Measurements from ENCODE around the gene C17orf100. TPM values are rescaled to one million over a fixed set of nuclear protein-coding genes. Genes with fewer than 3 reads are reported as not detected.

The C17orf100 gene
- total and polyA plus RNA-seq, 2 experiments from 2014 or later = 2.4 to 7.1 TPM

- H3K27ac ChIP-seq = no peak overlapping the region
- H3K4me1 ChIP-seq (ENCODE audit: low read depth) = no peaks in the 10 kb centered on the region
- peaks cover 4% of the 10 kb centered on the region for H3K27me3 ChIP-seq
- H3K4me3 ChIP-seq = no peak overlapping the region
- no peaks in the 10 kb centered on the region for H3K36me3 ChIP-seq
- TF ChIP-seq CTCF (IDR thresholded peaks at IDR 0.05; ENCODE audit: low read depth, low read length) = no peak
- H3K9me3 ChIP-seq (ENCODE audit: low read depth) = no peaks in the 10 kb centered on the region
- DNase-seq (ENCODE audit: low read depth in 1 of 2, low spot score in 1 of 2) = no peak
Measured at GRCh38 chr17:6668219-6668618, 16.7 kb downstream of the C17orf100 start.

- Histone ChIP-seq H3K27me3 (no peaks in the 10 kb centered on the region), H3K4me3 (no peak overlapping the region), H3K9me3 (ENCODE audit: low read depth) (no peaks in the 10 kb centered on the region), H3K4me1 (ENCODE audit: low read depth) (no peaks in the 10 kb centered on the region), H3K36me3 (no peaks in the 10 kb centered on the region), H3K27ac (no peak overlapping the region)
- DNase-seq (ENCODE audit: low read depth in 1 of 2, low spot score in 1 of 2) = no peak
- TF ChIP-seq CTCF (IDR thresholded peaks at IDR 0.05; ENCODE audit: low read depth, low read length) = no peak
Measured at GRCh38 chr17:6668727-6669425, 17.3 kb downstream of the C17orf100 start.

- Histone ChIP-seq H3K27me3 (no peaks in the 10 kb centered on the region), H3K36me3 (no peaks in the 10 kb centered on the region), H3K4me3 (no peak overlapping the region), H3K9me3 (ENCODE audit: low read depth) (no peaks in the 10 kb centered on the region), H3K4me1 (ENCODE audit: low read depth) (no peaks in the 10 kb centered on the region), H3K27ac (no peak overlapping the region)
- no peak for TF ChIP-seq CTCF (IDR thresholded peaks at IDR 0.05; ENCODE audit: low read depth, low read length)
- no peak for DNase-seq (ENCODE audit: low read depth in 1 of 2, low spot score in 1 of 2)
Measured at GRCh38 chr17:6669479-6670212, 18.1 kb downstream of the C17orf100 start.

GRCh38 chr17:6670571-6670970 lies 19.0 kb downstream of the C17orf100 start:
- no peaks in the 10 kb centered on the region for H3K9me3 ChIP-seq (ENCODE audit: low read depth)
- H3K36me3 ChIP-seq = no peaks in the 10 kb centered on the region
- H3K27me3 ChIP-seq = no peaks in the 10 kb centered on the region
- no peak for DNase-seq (ENCODE audit: low read depth in 1 of 2, low spot score in 1 of 2)
- no peak overlapping the region for H3K4me3 ChIP-seq
- TF ChIP-seq CTCF (IDR thresholded peaks at IDR 0.05; ENCODE audit: low read depth, low read length) = no peak
- no peaks in the 10 kb centered on the region for H3K4me1 ChIP-seq (ENCODE audit: low read depth)
- no peak overlapping the region for H3K27ac ChIP-seq

- H3K27ac ChIP-seq = no peak overlapping the region
- TF ChIP-seq CTCF (IDR thresholded peaks at IDR 0.05; ENCODE audit: low read depth, low read length) = no peak
- H3K4me1 ChIP-seq (ENCODE audit: low read depth) = no peaks in the 10 kb centered on the region
- no peak for DNase-seq (ENCODE audit: low read depth in 1 of 2, low spot score in 1 of 2)
- no peaks in the 10 kb centered on the region for H3K27me3 ChIP-seq
- H3K36me3 ChIP-seq = no peaks in the 10 kb centered on the region
- H3K4me3 ChIP-seq = no peak overlapping the region
- H3K9me3 ChIP-seq (ENCODE audit: low read depth) = no peaks in the 10 kb centered on the region
Measured at GRCh38 chr17:6670999-6671398, 19.4 kb downstream of the C17orf100 start.
